Esophagus muscularis mucosa (tissue), 3 donors: ENCODE results near the gene MBP.

ENCODE experiments used
- POLR2A ChIP-seq: fragments of 450-650 bp; IDR thresholded peaks from one replicate; pipeline ENCODE4 v1.6.1; 2017; ENCODE audit warnings: antibody characterized with exemption, moderate library complexity, mild to moderate bottlenecking, low read depth
- TF ChIP-seq, protein P1 (sequence below), 3 experiments: fragments of 200-600 bp in 2 of 3; fragments of 450-650 bp in 1 of 3; sonication (generic) in 2 of 3; IDR thresholded peaks; one replicate each; pipeline ENCODE4 v1.5.1; 2017 to 2019; ENCODE audit warnings: antibody characterized with exemption in 3 of 3, mild to moderate bottlenecking in 2 of 3, moderate library complexity in 1 of 3

DNA sequence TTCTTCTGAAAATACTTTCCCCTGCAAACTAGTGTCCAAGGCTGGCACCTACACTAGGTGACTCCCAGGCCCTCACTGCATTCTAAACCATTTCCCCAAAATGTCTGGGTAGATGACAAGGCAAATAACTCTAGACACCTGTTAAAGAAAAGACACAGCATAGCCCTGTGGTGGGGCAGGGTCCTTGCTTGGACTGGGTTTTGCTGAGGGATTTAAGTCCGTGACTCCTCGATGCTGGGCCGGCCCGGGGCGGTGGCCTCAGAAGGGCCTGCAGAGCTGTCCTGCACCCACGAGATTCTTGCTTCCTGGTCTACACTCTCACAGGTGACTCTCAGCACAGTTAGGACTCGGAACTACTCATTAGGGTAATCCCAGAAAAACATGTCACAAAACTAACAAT, 55.2 kb downstream of the MBP start:
- no peak for TF ChIP-seq POLR2A
- TF ChIP-seq, protein P1, sequence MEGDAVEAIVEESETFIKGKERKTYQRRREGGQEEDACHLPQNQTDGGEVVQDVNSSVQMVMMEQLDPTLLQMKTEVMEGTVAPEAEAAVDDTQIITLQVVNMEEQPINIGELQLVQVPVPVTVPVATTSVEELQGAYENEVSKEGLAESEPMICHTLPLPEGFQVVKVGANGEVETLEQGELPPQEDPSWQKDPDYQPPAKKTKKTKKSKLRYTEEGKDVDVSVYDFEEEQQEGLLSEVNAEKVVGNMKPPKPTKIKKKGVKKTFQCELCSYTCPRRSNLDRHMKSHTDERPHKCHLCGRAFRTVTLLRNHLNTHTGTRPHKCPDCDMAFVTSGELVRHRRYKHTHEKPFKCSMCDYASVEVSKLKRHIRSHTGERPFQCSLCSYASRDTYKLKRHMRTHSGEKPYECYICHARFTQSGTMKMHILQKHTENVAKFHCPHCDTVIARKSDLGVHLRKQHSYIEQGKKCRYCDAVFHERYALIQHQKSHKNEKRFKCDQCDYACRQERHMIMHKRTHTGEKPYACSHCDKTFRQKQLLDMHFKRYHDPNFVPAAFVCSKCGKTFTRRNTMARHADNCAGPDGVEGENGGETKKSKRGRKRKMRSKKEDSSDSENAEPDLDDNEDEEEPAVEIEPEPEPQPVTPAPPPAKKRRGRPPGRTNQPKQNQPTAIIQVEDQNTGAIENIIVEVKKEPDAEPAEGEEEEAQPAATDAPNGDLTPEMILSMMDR (IDR thresholded peaks at IDR 0.05) = no peak
